Naive B cell (primary cell): ENCODE results near the gene CHD6. TPM values are rescaled to one million over a fixed set of nuclear protein-coding genes. Genes with fewer than 3 reads are reported as not detected.
A peak's percentile ranks its signal among the peaks of the same experiment; 100 is the strongest.

ENCODE experiments used
- ATAC-seq, 2 donors: fragments of 150-1000 bp; cut with Tn5 transposase; 2 replicates each; pipeline ENCODE4 v1.10.0; 2021; ENCODE audit warnings: low read depth in 2 of 2, mild to moderate bottlenecking in 2 of 2, moderate library complexity in 2 of 2
- DNase-seq: peaks from one replicate; pipeline ENCODE4 v3.0.0; 2022
- H3K27ac Mint-ChIP-seq, 6 donors: one replicate each; pipeline ENCODE4 v1.8.0; 2020 to 2022; ENCODE audit warnings: mild to moderate bottlenecking in 6 of 6, mixed read lengths in 6 of 6, moderate library complexity in 5 of 6, inconsistent platforms in 2 of 6
- H3K27me3 Mint-ChIP-seq, 3 donors: one replicate each; pipeline ENCODE4 v1.8.0; 2021 to 2022; ENCODE audit warnings: mixed read lengths in 3 of 3, mild to moderate bottlenecking in 1 of 3
- H3K36me3 Mint-ChIP-seq, 2 donors: one replicate each; pipeline ENCODE4 v1.8.0; 2020 to 2022; ENCODE audit warnings: mixed read lengths in 2 of 2, inconsistent platforms in 1 of 2, mild to moderate bottlenecking in 1 of 2
- H3K4me1 Mint-ChIP-seq, 3 donors: one replicate each; pipeline ENCODE4 v1.8.0; 2020 to 2022; ENCODE audit warnings: mixed read lengths in 3 of 3, inconsistent platforms in 1 of 3, mild to moderate bottlenecking in 1 of 3, moderate library complexity in 1 of 3
- H3K4me3 Mint-ChIP-seq, 8 donors: one replicate each; pipeline ENCODE4 v1.8.0; 2020 to 2022; ENCODE audit warnings: mild to moderate bottlenecking in 8 of 8, mixed read lengths in 8 of 8, moderate library complexity in 8 of 8, inconsistent platforms in 2 of 8
- H3K9me3 Mint-ChIP-seq, 7 donors: one replicate each; pipeline ENCODE4 v1.8.0; 2020 to 2022; ENCODE audit warnings: mixed read lengths in 7 of 7, mild to moderate bottlenecking in 5 of 7, inconsistent platforms in 2 of 7, moderate library complexity in 1 of 7
- polyA plus RNA-seq, 6 donors: library from polyadenylated mRNA; unstranded; fragments of 300-500 nt; fragmentation: Illumina TruSeq; gene quantifications; one replicate each; pipeline ENCODE4 v1.2.3, GENCODE V29; 2021; ENCODE audit warnings: low read depth in 6 of 6

Gene CHD6
- polyA plus RNA-seq, 6 donors from 2014 or later = 30.5 to 82.8 (median 51.9) TPM

- Mint-ChIP-seq H3K36me3 (peaks cover 7 to 8% of the 10 kb centered on the region in 2 donors), H3K9me3 (peaks cover 6 to 22% (median 15%) of the 10 kb centered on the region in 7 donors), H3K27me3 (peaks cover 34 to 76% (median 70%) of the 10 kb centered on the region in 3 donors), H3K4me3 (peak overlapping the region in 1 of 8 donors; percentile 48), H3K4me1 (peaks cover 0 to 8% (median 7%) of the 10 kb centered on the region in 3 donors), H3K27ac (no peak overlapping the region)
- ATAC-seq (no peak), DNase-seq (no peak)
Measured at GRCh38 chr20:41371371-41371770, 246.8 kb downstream of the CHD6 start.

GRCh38 chr20:41370176-41370575 is 248.0 kb downstream of the CHD6 start:
- no peak for ATAC-seq
- Mint-ChIP-seq H3K27ac (no peak overlapping the region), H3K9me3 (peaks cover 6 to 22% (median 17%) of the 10 kb centered on the region in 7 donors), H3K27me3 (peaks cover 33 to 71% (median 65%) of the 10 kb centered on the region in 3 donors), H3K4me1 (peaks cover 0 to 12% (median 11%) of the 10 kb centered on the region in 3 donors), H3K4me3 (no peak overlapping the region), H3K36me3 (peaks cover 7 to 8% of the 10 kb centered on the region in 2 donors)
- DNase-seq = no peak

GRCh38 chr20:41369673-41370072 is 248.5 kb downstream of the CHD6 start:
- no peak overlapping the region for H3K4me3 Mint-ChIP-seq
- peaks cover 0 to 12% (median 12%) of the 10 kb centered on the region in 3 donors for H3K4me1 Mint-ChIP-seq
- DNase-seq (no peak), ATAC-seq (no peak)
- peaks cover 6 to 22% (median 17%) of the 10 kb centered on the region in 7 donors for H3K9me3 Mint-ChIP-seq
- H3K36me3 Mint-ChIP-seq = peaks cover 7 to 8% of the 10 kb centered on the region in 2 donors
- H3K27me3 Mint-ChIP-seq = peaks cover 33 to 73% (median 66%) of the 10 kb centered on the region in 3 donors
- H3K27ac Mint-ChIP-seq = no peak overlapping the region

GRCh38 chr20:41367956-41368355 is 250.2 kb downstream of the CHD6 start:
- ATAC-seq (no peak), DNase-seq (no peak)
- H3K27ac Mint-ChIP-seq = no peak overlapping the region
- H3K4me1 Mint-ChIP-seq = peaks cover 0 to 12% (median 12%) of the 10 kb centered on the region in 3 donors
- peak overlapping the region in 2 of 8 donors; percentile 36 to 53 for H3K4me3 Mint-ChIP-seq
- H3K36me3 Mint-ChIP-seq = peaks cover 6 to 7% of the 10 kb centered on the region in 2 donors
- H3K9me3 Mint-ChIP-seq = peaks cover 4 to 20% (median 15%) of the 10 kb centered on the region in 7 donors
- peaks cover 28 to 73% (median 54%) of the 10 kb centered on the region in 3 donors for H3K27me3 Mint-ChIP-seq

- H3K27ac Mint-ChIP-seq = no peak overlapping the region
- H3K4me1 Mint-ChIP-seq = peaks cover 0 to 12% (median 12%) of the 10 kb centered on the region in 3 donors
- peaks cover 0 to 14% (median 12%) of the 10 kb centered on the region in 7 donors for H3K9me3 Mint-ChIP-seq
- no peak for ATAC-seq
- peaks cover 28 to 68% (median 48%) of the 10 kb centered on the region in 3 donors for H3K27me3 Mint-ChIP-seq
- H3K4me3 Mint-ChIP-seq = peak overlapping the region in 5 of 8 donors; percentile 53 to 72 (median 60)
- no peak for DNase-seq
- peaks cover 0 to 7% of the 10 kb centered on the region in 2 donors for H3K36me3 Mint-ChIP-seq
Measured at GRCh38 chr20:41367393-41367695, 250.8 kb downstream of the CHD6 start.

GRCh38 chr20:41366546-41367392 is 251.4 kb downstream of the CHD6 start, which contains the start of gene EMILIN3:
EMILIN3 (minus strand) TSS chr20:41366818; CDS start chr20:41366634, 184 bp downstream.
- Mint-ChIP-seq H3K4me1 (peaks cover 0 to 12% (median 12%) of the 10 kb centered on the region in 3 donors), H3K9me3 (peaks cover 0 to 12% (median 9%) of the 10 kb centered on the region in 7 donors), H3K27ac (no peak within 1 kb of the TSS), H3K27me3 (peaks cover 28 to 68% (median 48%) of the 10 kb centered on the region in 3 donors), H3K36me3 (peaks cover 0 to 7% of the 10 kb centered on the region in 2 donors), H3K4me3 (peak within 1 kb of the TSS in 6 of 8 donors; percentile 53 to 78 (median 60))
- DNase-seq (no peak), ATAC-seq (no peak)

GRCh38 chr20:41365777-41366545 is 252.2 kb downstream of the CHD6 start:
- Mint-ChIP-seq H3K4me1 (peaks cover 0 to 12% (median 12%) of the 10 kb centered on the region in 3 donors), H3K9me3 (peaks cover 0 to 6% (median 2%) of the 10 kb centered on the region in 7 donors), H3K27me3 (peaks cover 23 to 62% (median 48%) of the 10 kb centered on the region in 3 donors), H3K4me3 (peak overlapping the region in 2 of 8 donors; percentile 60 to 78), H3K27ac (no peak overlapping the region), H3K36me3 (peaks cover 0 to 2% of the 10 kb centered on the region in 2 donors)
- ATAC-seq = no peak
- no peak for DNase-seq

GRCh38 chr20:41364967-41365765 is 253.0 kb downstream of the CHD6 start:
- no peak overlapping the region for H3K27ac Mint-ChIP-seq
- H3K27me3 Mint-ChIP-seq = peaks cover 23 to 59% (median 47%) of the 10 kb centered on the region in 3 donors
- DNase-seq (no peak), ATAC-seq (no peak)
- peaks cover 0 to 12% (median 12%) of the 10 kb centered on the region in 3 donors for H3K4me1 Mint-ChIP-seq
- H3K4me3 Mint-ChIP-seq = peak overlapping the region in 2 of 8 donors; percentile 60 to 78
- no peaks in the 10 kb centered on the region for H3K36me3 Mint-ChIP-seq
- peaks cover 0 to 3% (median 0%) of the 10 kb centered on the region in 7 donors for H3K9me3 Mint-ChIP-seq

GRCh38 chr20:41364236-41364855 is 253.8 kb downstream of the CHD6 start:
- H3K4me3 Mint-ChIP-seq = peak overlapping the region in 1 of 8 donors; percentile 10
- H3K36me3 Mint-ChIP-seq = no peaks in the 10 kb centered on the region
- ATAC-seq (no peak), DNase-seq (no peak)
- H3K9me3 Mint-ChIP-seq = peaks cover 0 to 3% (median 0%) of the 10 kb centered on the region in 7 donors
- H3K27me3 Mint-ChIP-seq = peaks cover 17 to 51% (median 38%) of the 10 kb centered on the region in 3 donors
- H3K27ac Mint-ChIP-seq = no peak overlapping the region
- peaks cover 0 to 12% (median 12%) of the 10 kb centered on the region in 3 donors for H3K4me1 Mint-ChIP-seq

GRCh38 chr20:41363601-41364000 is 254.6 kb downstream of the CHD6 start:
- no peaks in the 10 kb centered on the region for H3K36me3 Mint-ChIP-seq
- peaks cover 13 to 44% (median 33%) of the 10 kb centered on the region in 3 donors for H3K27me3 Mint-ChIP-seq
- H3K4me1 Mint-ChIP-seq = peaks cover 0 to 12% (median 12%) of the 10 kb centered on the region in 3 donors
- DNase-seq (no peak), ATAC-seq (no peak)
- H3K9me3 Mint-ChIP-seq = peaks cover 0 to 3% (median 0%) of the 10 kb centered on the region in 7 donors
- no peak overlapping the region for H3K27ac Mint-ChIP-seq
- H3K4me3 Mint-ChIP-seq = no peak overlapping the region

GRCh38 chr20:41362748-41363140 is 255.4 kb downstream of the CHD6 start:
- Mint-ChIP-seq H3K36me3 (no peaks in the 10 kb centered on the region), H3K27me3 (peaks cover 13 to 37% (median 25%) of the 10 kb centered on the region in 3 donors), H3K9me3 (peaks cover 0 to 3% (median 0%) of the 10 kb centered on the region in 7 donors), H3K27ac (no peak overlapping the region), H3K4me3 (no peak overlapping the region), H3K4me1 (peaks cover 0 to 12% (median 11%) of the 10 kb centered on the region in 3 donors)
- ATAC-seq = no peak
- no peak for DNase-seq
